HUDEP-2 (cell line): ENCODE results near the gene CACNA1D.

Experiments used
- DNase-seq, 76 experiments: peaks; one replicate each; lab custom pipeline; 2025; ENCODE audit not compliant: unreplicated experiment in 76 of 76; lab: John Stamatoyannopoulos, UW

Gene CACNA1D

GRCh38 chr3:53817211-53817610 is 322.8 kb downstream of the CACNA1D start:
- DNase-seq = no peak

DNA sequence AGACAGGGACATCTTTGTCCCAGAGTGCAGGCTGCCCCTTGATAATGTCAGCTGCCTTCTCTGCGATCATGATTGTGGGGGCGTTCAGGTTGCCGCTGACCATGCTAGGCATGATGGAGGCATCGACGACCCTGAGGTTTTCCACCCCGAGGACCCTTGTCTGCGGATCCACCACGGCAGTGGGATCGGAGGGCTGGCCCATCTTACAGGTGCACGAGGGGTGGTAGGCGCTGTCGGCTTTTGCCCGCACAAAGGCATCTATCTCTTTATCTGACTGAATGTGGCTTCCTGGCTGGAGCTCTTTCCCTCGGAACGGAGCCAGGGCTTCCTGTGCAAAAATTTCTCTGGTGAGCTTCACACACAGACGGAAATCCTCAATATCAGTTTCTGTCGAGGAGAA is 323.4 kb downstream of the CACNA1D start:
- DNase-seq = no peak

- DNase-seq = no peak
Measured at GRCh38 chr3:53818221-53819162, 324.1 kb downstream of the CACNA1D start.

GRCh38 chr3:53819163-53819868 is 324.9 kb downstream of the CACNA1D start:
- no peak for DNase-seq

GRCh38 chr3:53820084-53820483 is 325.7 kb downstream of the CACNA1D start:
- no peak for DNase-seq

GRCh38 chr3:53820756-53821580 is 326.6 kb downstream of the CACNA1D start:
- no peak for DNase-seq

GRCh38 chr3:53821631-53822121 is 327.3 kb downstream of the CACNA1D start:
- no peak for DNase-seq

DNA sequence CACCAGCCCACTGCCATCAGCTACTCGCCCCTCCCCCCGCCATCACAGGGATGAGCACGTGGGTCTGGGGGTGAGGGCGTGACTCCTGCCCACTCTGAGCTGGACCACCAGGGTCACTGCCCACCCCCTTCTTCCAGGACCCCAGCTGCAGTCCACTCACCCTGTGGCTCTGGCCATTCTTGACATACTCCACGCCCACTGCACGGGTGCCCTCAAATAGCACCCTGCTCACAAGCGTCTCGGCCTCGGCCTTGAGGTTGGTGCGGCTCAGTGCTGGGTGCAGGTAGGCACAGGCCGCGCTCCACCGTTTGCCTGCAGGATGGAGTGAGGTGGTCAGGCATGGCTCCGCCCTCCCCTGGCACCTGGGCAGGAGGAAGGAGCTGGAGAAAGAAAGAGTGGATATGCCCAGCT is 327.9 kb downstream of the CACNA1D start:
- DNase-seq = no peak

DNA sequence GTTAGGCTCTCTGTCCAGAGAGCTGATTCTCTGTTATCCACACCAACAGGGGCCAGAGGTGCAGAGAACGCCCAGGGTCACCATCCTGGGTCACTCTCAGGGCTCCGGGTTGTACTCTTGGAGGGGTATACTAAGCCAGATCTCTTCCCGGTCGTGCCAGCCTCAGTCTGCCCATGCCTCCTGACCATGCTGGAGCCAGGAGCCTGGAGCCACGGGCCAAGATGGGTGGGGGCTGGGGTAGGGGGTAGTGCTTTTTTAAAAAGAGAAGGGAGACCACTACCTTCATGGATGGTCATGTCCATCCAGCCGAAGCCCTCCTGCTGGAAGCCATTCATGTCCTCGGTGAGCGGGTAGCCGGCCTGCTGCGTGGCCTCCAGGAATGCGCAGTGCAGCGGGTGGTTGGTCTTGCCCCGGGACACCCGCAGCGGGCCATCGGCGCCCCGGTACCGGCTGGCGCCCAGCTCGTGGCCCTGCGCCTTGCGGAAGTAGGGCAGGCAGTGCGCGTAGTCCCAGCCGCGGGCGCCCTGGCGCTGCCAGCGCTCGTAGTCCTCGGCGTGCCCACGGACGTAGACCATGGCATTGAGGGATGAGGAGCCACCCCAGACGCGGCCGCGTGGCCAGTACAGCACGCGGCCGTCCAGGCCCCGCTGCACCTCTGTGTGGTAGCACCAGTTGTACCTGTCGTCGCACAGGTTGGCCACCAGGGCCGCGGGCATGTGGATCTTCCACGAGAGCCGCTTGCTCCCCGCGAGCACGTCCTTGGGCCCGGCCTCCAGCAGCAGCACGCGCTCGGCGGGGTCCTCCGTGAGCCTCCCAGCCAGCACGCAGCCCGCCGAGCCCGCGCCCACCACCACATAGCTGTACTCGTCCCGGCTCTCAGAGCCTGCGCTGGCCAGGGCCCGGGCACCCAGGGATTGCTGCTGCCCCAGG is 328.9 kb downstream of the CACNA1D start:
- DNase-seq = no peak

- no peak for DNase-seq
Measured at GRCh38 chr3:53823956-53824657, 329.7 kb downstream of the CACNA1D start.

DNA sequence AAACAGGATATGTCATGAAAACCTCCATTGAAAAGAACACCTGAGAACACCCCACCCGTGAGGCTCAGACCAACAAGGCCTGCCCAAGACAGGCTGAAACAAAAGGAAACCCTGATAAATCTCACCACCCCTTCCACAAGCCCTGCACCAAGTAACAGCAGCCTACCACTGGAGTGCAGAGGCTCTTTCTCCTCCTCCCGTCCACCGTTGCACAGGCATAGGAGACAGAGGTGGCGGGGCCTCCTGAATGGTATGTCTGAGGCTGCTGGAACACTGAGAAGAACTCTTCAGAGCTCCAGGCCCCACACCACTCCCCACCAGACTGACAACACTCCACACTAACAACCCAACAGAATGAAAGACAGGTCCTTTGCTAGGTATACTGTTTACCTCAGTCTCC is 330.4 kb downstream of the CACNA1D start:
- no peak for DNase-seq

- DNase-seq = no peak
Measured at GRCh38 chr3:53826048-53826447, 331.6 kb downstream of the CACNA1D start.

- DNase-seq = no peak
Measured at GRCh38 chr3:53828581-53828980, 334.2 kb downstream of the CACNA1D start.

- DNase-seq = no peak
Measured at GRCh38 chr3:53829605-53830004, 335.2 kb downstream of the CACNA1D start.

DNA sequence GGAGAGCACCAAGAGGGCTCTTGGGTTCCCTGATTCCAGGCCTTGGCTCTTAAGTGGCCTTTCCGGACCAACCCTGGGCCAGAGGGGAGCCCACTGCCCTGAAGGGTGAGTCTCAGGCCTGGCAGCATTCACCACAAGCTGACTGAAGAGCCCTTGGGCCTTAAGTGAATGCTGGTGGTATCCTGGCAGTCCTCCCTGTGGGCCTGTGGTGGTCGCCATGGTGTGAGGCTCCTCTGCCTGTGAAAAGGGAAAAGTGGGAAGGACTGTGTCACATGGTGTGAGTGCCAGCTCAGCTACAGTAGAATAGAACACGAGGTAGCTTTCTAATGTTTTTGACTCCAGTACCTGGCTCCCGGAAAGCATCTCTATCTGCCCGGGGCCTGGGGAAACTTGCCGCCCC is 336.5 kb downstream of the CACNA1D start:
- DNase-seq = no peak

DNA sequence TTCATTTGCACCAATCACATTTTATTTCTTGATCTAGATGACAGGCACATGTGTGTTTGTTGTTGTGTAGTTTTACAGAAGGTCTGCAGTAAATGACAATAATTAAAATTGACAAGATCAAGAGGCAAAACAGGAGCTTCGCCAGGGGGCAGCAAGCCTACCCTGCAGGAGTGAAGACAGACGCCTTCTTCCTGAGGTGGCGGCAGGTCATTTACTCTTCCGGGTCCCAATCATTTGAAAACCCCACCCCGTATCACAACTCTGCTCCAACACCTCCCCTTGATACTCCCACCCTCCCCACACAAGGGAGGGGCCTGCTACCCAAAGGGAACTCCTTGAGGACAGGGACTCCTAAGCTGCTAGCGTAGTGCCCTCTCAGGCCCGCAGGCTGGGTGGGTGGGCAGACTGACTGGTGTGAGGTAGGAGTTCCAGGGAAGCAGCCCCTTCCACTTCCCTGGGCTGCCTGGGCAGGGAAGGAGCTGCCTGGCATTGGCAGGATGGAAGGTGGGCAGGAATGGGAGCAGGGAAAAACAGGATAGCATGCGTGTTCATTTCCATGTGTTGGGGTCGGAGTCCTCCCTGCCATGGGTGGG is 338.7 kb downstream of the CACNA1D start:
- DNase-seq = no peak

DNA sequence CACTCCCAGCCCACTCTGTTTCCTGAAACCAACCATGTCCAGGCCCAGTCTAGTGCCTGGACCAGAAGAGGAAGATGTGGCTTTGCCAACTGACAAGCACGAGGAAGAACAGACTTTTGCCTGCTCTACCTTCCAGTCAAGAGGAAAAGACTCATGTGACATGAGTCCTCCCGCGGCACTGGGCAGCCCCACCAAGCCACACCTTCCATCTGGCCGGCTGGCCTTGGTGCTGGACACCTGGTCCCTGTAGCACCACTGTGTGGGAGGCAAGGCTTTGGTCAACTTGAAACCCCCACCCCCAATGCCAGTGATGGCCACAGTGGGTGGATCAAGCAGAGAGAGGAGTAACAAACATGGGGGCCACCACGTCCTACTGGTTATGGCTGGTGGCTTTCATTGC is 339.3 kb downstream of the CACNA1D start:
- no peak for DNase-seq

GRCh38 chr3:53834429-53835095 is 340.2 kb downstream of the CACNA1D start:
- DNase-seq = no peak
